ENCODE measurements around the gene RMI1. TPM values are rescaled to one million over a fixed set of nuclear protein-coding genes. Genes with fewer than 3 reads are reported as not detected.

Gene RMI1
- polyA plus RNA-seq, 1 donor (not counting 4 experiments of a cell fraction or from before 2014, with no cell fraction given) = 3.6 TPM

GRCh38 chr9:84002344-84002743 lies 21.7 kb downstream of the RMI1 start:
- Histone ChIP-seq H3K4me2 (ENCODE audit: control insufficient read depth, extremely low read depth, insufficient read depth, low read depth, low read length) (no peak overlapping the region), H3K79me2 (ENCODE audit: control insufficient read depth, insufficient read depth, low read length) (no peaks in the 10 kb centered on the region), H3K36me3 (ENCODE audit: control insufficient read depth in 2 of 2, extremely low read depth in 1 of 2, insufficient read depth in 2 of 2, low read length in 2 of 2) (peaks cover 0 to 3% of the 10 kb centered on the region in 2 experiments), H3K9me3 (ENCODE audit: control insufficient read depth, low read depth, low read length) (no peaks in the 10 kb centered on the region), H3K4me1 (ENCODE audit: control insufficient read depth, extremely low read depth, insufficient read depth, low read length) (peaks cover 5% of the 10 kb centered on the region), H3K4me3 (ENCODE audit: control insufficient read depth in 2 of 3, extremely low read depth in 1 of 3, insufficient read depth in 2 of 3, low read depth in 1 of 3, low read length in 3 of 3) (no peak overlapping the region), H3K27me3 (ENCODE audit: control insufficient read depth, extremely low read depth, insufficient read depth, low read length) (no peaks in the 10 kb centered on the region), H4K20me1 (ENCODE audit: control insufficient read depth, extremely low read depth, insufficient read depth, low read length) (no peaks in the 10 kb centered on the region), H3K9me1 (ENCODE audit: control insufficient read depth, extremely low read depth, insufficient read depth, low read length) (no peaks in the 10 kb centered on the region), H3K9ac (ENCODE audit: control insufficient read depth, extremely low read depth, insufficient read depth, low read length) (no peak overlapping the region), H3K27ac (ENCODE audit: control insufficient read depth, insufficient read depth, low read length) (no peak overlapping the region), H2AFZ (ENCODE audit: control insufficient read depth, low read length) (no peak overlapping the region)
- DNase-seq (ENCODE audit: low read depth, low spot score) (no peak), FAIRE-seq (no peak)
- dilution Hi-C loops (cut with MboI; ENCODE audit: extremely low pct_ligation_motif_present, low sequenced_read_pairs) = no loop called here
- TF ChIP-seq CTCF (optimal IDR thresholded peaks at IDR 0.05 in 1 of 3, IDR thresholded peaks at IDR 0.05 in 1 of 3, conservative IDR thresholded peaks at IDR 0.05 in 1 of 3; ENCODE audit: extremely low read depth in 1 of 3, insufficient read depth in 2 of 3, low read length in 3 of 3) = no peak
- TF ChIP-seq EZH2 (IDR thresholded peaks at IDR 0.05; ENCODE audit: low read length) = no peak

GRCh38 chr9:84003246-84003645 lies 22.6 kb downstream of the RMI1 start:
- Histone ChIP-seq H3K9me1 (ENCODE audit: control insufficient read depth, extremely low read depth, insufficient read depth, low read length) (no peaks in the 10 kb centered on the region), H3K4me3 (ENCODE audit: control insufficient read depth in 2 of 3, extremely low read depth in 1 of 3, insufficient read depth in 2 of 3, low read depth in 1 of 3, low read length in 3 of 3) (no peak overlapping the region), H2AFZ (ENCODE audit: control insufficient read depth, low read length) (no peak overlapping the region), H3K36me3 (ENCODE audit: control insufficient read depth in 2 of 2, extremely low read depth in 1 of 2, insufficient read depth in 2 of 2, low read length in 2 of 2) (peaks cover 0 to 3% of the 10 kb centered on the region in 2 experiments), H3K27me3 (ENCODE audit: control insufficient read depth, extremely low read depth, insufficient read depth, low read length) (no peaks in the 10 kb centered on the region), H3K4me1 (ENCODE audit: control insufficient read depth, extremely low read depth, insufficient read depth, low read length) (peaks cover 5% of the 10 kb centered on the region), H3K9me3 (ENCODE audit: control insufficient read depth, low read depth, low read length) (no peaks in the 10 kb centered on the region), H3K9ac (ENCODE audit: control insufficient read depth, extremely low read depth, insufficient read depth, low read length) (no peak overlapping the region), H4K20me1 (ENCODE audit: control insufficient read depth, extremely low read depth, insufficient read depth, low read length) (no peaks in the 10 kb centered on the region), H3K27ac (ENCODE audit: control insufficient read depth, insufficient read depth, low read length) (no peak overlapping the region), H3K4me2 (ENCODE audit: control insufficient read depth, extremely low read depth, insufficient read depth, low read depth, low read length) (no peak overlapping the region), H3K79me2 (ENCODE audit: control insufficient read depth, insufficient read depth, low read length) (no peaks in the 10 kb centered on the region)
- FAIRE-seq = no peak
- TF ChIP-seq CTCF (optimal IDR thresholded peaks at IDR 0.05 in 1 of 3, IDR thresholded peaks at IDR 0.05 in 1 of 3, conservative IDR thresholded peaks at IDR 0.05 in 1 of 3; ENCODE audit: extremely low read depth in 1 of 3, insufficient read depth in 2 of 3, low read length in 3 of 3) (no peak), EZH2 (IDR thresholded peaks at IDR 0.05; ENCODE audit: low read length) (no peak)
- dilution Hi-C loops (cut with MboI; ENCODE audit: extremely low pct_ligation_motif_present, low sequenced_read_pairs) = no loop called here
- no peak for DNase-seq (ENCODE audit: low read depth, low spot score)

Measured in keratinocyte (primary cell).